Immature natural killer cell (primary cell): ENCODE measurements around the gene ABCC2. TPM values are rescaled to one million over a fixed set of nuclear protein-coding genes. Genes with fewer than 3 reads are reported as not detected.
A peak's percentile ranks its signal among the peaks of the same experiment; 100 is the strongest.
"Not testable (repeated sequence)": the region's sequence is repeated elsewhere in the genome, so short reads cannot be mapped to it uniquely, and the experiment has no call there.

ENCODE experiments used
- DNase-seq, 3 donors: peaks; one replicate each; pipeline ENCODE4 v3.0.0; 2022; ENCODE audit warnings: mixed read lengths in 1 of 3
- H3K27ac Mint-ChIP-seq, 6 donors: one replicate each; pipeline ENCODE4 v1.8.0; 2020; ENCODE audit warnings: mixed read lengths in 6 of 6, mild to moderate bottlenecking in 5 of 6, inconsistent platforms in 4 of 6, moderate library complexity in 3 of 6
- H3K27me3 Mint-ChIP-seq, 3 donors: one replicate each; pipeline ENCODE4 v1.8.0; 2020 to 2021; ENCODE audit warnings: low read depth in 3 of 3, mild to moderate bottlenecking in 3 of 3, mixed read lengths in 3 of 3, moderate library complexity in 3 of 3, inconsistent platforms in 1 of 3
- H3K36me3 Mint-ChIP-seq, 3 donors: one replicate each; pipeline ENCODE4 v1.8.0; 2020; ENCODE audit warnings: mixed read lengths in 3 of 3, inconsistent platforms in 2 of 3, mild to moderate bottlenecking in 2 of 3
- H3K4me1 Mint-ChIP-seq, 2 donors: one replicate each; pipeline ENCODE4 v1.8.0; 2020; ENCODE audit warnings: inconsistent platforms in 2 of 2, mild to moderate bottlenecking in 2 of 2, mixed read lengths in 2 of 2, moderate library complexity in 1 of 2
- H3K4me3 Mint-ChIP-seq, 5 donors: one replicate each; pipeline ENCODE4 v1.8.0; 2020; ENCODE audit warnings: mild to moderate bottlenecking in 5 of 5, mixed read lengths in 5 of 5, inconsistent platforms in 3 of 5, moderate library complexity in 3 of 5
- H3K9me3 Mint-ChIP-seq, 6 donors: one replicate each; pipeline ENCODE4 v1.8.0; 2020; ENCODE audit warnings: mild to moderate bottlenecking in 6 of 6, mixed read lengths in 6 of 6, inconsistent platforms in 4 of 6, moderate library complexity in 3 of 6
- polyA plus RNA-seq, 3 donors: library from polyadenylated mRNA; unstranded; fragments of 300-500 nt; fragmentation: Illumina TruSeq; gene quantifications; one replicate each; pipeline ENCODE4 v1.2.3, GENCODE V29; 2021

The ABCC2 gene
- polyA plus RNA-seq, 3 donors from 2014 or later = 0.48 TPM; not detected in 2

DNA sequence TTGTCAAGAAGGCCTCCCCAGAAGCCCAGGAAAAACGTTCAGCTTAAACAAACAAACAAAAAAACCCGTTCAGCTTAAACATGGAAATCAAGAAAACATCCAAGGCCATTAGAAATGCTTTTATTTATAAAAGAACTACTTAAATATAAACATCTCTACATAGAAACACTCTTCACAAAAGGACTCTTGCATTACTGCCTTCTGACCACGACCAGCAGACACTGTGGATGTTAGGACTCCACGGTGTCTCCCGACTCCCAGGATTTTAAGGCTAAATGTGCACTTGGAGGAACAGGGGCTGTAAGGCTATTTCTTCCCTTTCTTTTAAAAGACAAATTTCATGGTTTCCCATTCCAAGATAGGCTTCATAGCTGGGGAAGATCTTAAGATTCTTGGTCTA, 93.0 kb downstream of the ABCC2 start:
- Mint-ChIP-seq H3K9me3 (peaks cover 0 to 2% (median 0%) of the 10 kb centered on the region in 6 donors), H3K27me3 (peaks cover 0 to 9% (median 5%) of the 10 kb centered on the region in 3 donors), H3K4me1 (peaks cover under 1 to 9% of the 10 kb centered on the region in 2 donors), H3K36me3 (peaks cover 31 to 49% (median 43%) of the 10 kb centered on the region in 3 donors), H3K27ac (no peak overlapping the region), H3K4me3 (no peak overlapping the region)
- no peak for DNase-seq

DNA sequence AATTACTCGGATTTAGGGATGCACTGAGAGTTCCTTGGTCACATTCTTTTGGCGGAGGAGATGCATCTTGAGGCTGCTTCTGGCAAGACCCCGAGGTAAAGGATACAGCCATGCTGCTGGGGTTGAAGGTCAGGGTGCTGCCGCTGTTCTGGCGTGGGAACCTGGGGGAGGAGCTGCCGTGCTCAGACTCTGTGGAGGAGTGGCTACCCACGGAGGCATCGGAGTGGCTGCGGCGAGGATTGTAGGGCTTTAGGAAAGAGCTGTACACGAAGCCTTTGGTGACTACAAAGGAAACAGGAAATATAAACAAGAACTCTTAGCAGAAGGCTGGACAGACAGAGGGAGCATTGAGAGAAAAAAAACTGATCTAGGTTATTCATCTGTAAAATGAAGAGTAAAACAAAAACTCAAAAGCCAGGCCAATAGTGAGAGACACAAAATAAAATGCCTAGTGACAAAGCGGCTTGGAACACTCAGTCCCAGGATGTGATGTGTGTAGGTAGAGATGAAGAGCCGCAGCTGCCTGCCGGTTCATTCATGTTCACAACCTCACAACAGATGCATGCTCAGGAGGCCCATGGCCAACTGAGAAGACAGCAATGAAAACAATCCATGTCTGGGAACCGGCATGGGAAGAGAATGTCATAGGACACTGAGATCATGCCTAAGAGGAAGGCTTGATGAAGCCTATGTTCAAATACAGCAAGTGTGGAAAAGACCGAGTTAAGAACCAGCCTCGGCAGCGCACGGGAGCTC, 97.8 kb downstream of the ABCC2 start:
- Mint-ChIP-seq H3K36me3 (peaks cover 50 to 77% (median 52%) of the 10 kb centered on the region in 3 donors), H3K9me3 (no peaks in the 10 kb centered on the region), H3K4me3 (no peak overlapping the region), H3K27me3 (no peaks in the 10 kb centered on the region), H3K27ac (peak overlapping the region in 1 of 6 donors; percentile 18), H3K4me1 (no peaks in the 10 kb centered on the region)
- no peak for DNase-seq

DNA sequence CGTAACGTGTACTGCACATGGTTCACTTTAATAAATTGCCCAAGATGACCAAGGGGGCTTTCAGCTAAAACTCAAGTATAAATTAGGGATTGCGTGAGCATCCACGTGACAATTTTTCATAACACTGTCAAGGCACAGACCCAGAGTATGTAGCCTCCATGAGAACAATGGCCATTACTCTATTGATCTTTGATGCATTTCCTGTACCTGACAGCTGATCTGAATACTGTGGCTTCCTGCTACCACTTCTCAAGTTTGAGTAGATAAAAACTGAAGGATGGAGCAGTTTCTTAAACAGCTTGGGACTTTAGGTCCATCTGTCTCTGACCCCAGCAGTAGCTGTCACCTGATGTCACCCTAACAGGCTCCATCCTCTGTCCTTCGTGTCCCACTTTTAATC, 98.9 kb downstream of the ABCC2 start:
- H3K27ac Mint-ChIP-seq = no peak overlapping the region
- H3K9me3 Mint-ChIP-seq = no peaks in the 10 kb centered on the region
- H3K36me3 Mint-ChIP-seq = peaks cover 42 to 75% (median 42%) of the 10 kb centered on the region in 3 donors
- no peak for DNase-seq
- no peaks in the 10 kb centered on the region for H3K27me3 Mint-ChIP-seq
- H3K4me3 Mint-ChIP-seq = no peak overlapping the region
- H3K4me1 Mint-ChIP-seq = no peaks in the 10 kb centered on the region

DNA sequence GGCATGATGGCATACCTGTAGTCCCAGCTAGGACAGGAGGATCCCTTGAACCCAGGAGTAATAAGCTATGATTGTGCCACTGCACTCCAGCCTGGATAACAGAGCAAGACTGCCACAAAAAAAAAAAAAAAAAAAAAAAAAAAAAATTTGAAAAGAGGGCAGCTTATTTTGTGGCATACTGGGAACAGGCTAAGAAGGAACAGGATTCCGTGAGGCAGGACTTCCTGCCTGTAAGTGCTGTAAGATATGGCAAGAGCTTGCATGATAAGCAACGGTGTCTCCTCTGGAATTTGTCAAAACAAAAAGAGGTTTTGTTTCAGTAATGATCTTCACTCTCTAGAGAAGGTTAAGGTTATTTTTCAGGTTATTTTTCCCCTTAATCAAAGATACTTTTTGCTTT, 101.1 kb downstream of the ABCC2 start:
- no peak overlapping the region for H3K4me3 Mint-ChIP-seq
- no peaks in the 10 kb centered on the region for H3K4me1 Mint-ChIP-seq
- H3K36me3 Mint-ChIP-seq = peaks cover 32 to 77% (median 35%) of the 10 kb centered on the region in 3 donors
- no peaks in the 10 kb centered on the region for H3K27me3 Mint-ChIP-seq
- DNase-seq = no peak
- peak overlapping the region in 1 of 6 donors; percentile 58 for H3K27ac Mint-ChIP-seq
- no peaks in the 10 kb centered on the region for H3K9me3 Mint-ChIP-seq

DNA sequence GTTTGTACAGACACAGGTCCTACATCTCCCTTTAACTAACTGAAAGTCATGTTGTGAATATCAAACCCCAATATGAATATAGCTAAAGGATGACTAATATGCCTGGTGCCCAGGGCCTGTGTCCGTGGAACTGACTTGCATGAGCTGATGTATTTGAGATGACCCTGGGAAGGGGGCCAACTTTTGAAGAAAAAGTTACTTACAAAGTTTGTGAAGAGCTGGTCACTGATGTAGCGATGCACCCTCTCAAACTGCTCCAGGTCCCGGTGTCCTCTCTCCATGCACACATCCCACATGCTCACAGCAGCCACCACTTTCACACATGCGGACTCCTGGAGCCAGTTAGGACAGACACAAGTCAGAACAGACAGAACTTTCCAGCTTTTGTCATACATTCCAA, 106.2 kb downstream of the ABCC2 start:
- DNase-seq = no peak
- no peaks in the 10 kb centered on the region for H3K4me1 Mint-ChIP-seq
- H3K27ac Mint-ChIP-seq = no peak overlapping the region
- H3K27me3 Mint-ChIP-seq = peaks cover 0 to 4% (median 0%) of the 10 kb centered on the region in 3 donors
- H3K4me3 Mint-ChIP-seq = no peak overlapping the region
- H3K36me3 Mint-ChIP-seq = peaks cover 16 to 55% (median 20%) of the 10 kb centered on the region in 3 donors
- H3K9me3 Mint-ChIP-seq = no peaks in the 10 kb centered on the region

DNA sequence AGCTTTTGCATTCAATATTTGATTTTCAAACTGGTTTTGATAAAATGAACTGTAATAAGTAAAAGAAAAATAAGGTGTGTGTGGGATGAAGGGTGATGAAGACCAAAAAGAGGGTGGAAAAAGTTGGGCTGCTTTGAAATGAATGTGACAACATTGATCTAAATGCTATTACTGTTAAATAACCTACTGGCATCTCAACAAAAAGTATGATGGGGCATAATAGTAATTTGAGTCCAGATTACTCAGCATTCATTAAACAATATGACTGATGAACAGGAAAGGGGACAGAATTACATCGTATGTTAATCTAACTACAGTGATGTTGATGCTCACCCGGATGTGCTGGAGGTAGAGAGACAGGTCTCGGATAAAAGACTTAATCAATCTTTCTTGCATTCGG, 112.2 kb downstream of the ABCC2 start:
- H3K36me3 Mint-ChIP-seq = peaks cover 39 to 58% (median 41%) of the 10 kb centered on the region in 3 donors

DNA sequence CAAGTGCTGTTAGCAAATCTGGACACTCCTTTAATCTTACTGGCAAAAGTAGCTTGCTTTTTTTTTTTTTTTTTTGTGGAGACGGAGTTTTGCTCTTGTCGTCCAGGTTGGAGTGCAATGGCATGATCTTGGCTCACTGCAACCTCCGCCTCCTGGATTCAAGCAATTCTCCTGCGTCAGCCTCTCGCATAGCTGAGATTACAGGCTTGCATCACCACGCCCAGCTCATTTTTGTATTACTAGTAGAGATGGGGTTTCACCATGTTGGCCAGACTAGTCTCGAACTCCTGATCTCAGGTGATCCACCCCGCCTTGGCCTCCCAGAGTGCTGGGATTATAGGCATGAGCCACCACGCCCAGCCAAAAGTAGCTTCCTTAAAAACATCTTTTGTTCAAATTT, 112.6 kb downstream of the ABCC2 start:
- H3K36me3 Mint-ChIP-seq = peaks cover 41 to 62% (median 43%) of the 10 kb centered on the region in 3 donors
- not testable (repeated sequence) for H3K4me3 Mint-ChIP-seq, H3K4me1 Mint-ChIP-seq, H3K27me3 Mint-ChIP-seq, H3K9me3 Mint-ChIP-seq, DNase-seq, H3K27ac Mint-ChIP-seq

More for the DNA sequence above, 112.2 kb downstream of the ABCC2 start:
- H3K9me3 Mint-ChIP-seq = no peaks in the 10 kb centered on the region
- H3K4me1 Mint-ChIP-seq = no peaks in the 10 kb centered on the region
- no peak for DNase-seq
- peaks cover 0 to 5% (median 0%) of the 10 kb centered on the region in 3 donors for H3K27me3 Mint-ChIP-seq
- H3K4me3 Mint-ChIP-seq = no peak overlapping the region
- H3K27ac Mint-ChIP-seq = peak overlapping the region in 1 of 6 donors; percentile 4

DNA sequence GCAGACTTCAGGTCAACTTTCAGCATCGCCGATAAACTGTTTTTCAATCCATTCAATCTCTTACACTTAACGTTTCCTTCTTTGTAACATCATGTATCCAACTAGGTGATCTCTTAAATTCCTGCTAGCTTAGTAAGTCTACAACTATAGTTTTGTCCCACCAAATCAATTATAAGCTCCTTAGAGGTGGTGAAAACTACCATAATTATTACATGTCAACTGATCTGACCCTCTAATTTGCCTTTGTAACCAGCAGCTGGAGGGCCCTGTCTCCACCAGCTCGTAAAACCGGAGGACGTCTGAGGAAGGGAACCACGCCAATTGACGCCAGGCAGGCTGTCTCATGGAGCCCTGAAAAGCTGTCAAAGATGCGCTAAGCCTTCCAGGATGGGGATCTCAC, 113.4 kb downstream of the ABCC2 start:
- DNase-seq = no peak
- Mint-ChIP-seq H3K9me3 (no peaks in the 10 kb centered on the region), H3K4me3 (no peak overlapping the region), H3K27ac (no peak overlapping the region), H3K27me3 (peaks cover 0 to 2% (median 0%) of the 10 kb centered on the region in 3 donors), H3K4me1 (no peaks in the 10 kb centered on the region), H3K36me3 (peaks cover 37 to 62% (median 40%) of the 10 kb centered on the region in 3 donors)

Other genes with a start within 250 kb of the ABCC2 start
- gene NKX2-3, start 249.7 kb upstream of the ABCC2 start, polyA plus RNA-seq = not detected
- 10 to 100 TPM; 12.5 to 21.0 (median 13.2) TPM for gene SLC25A28, start 162.2 kb upstream of the ABCC2 start, polyA plus RNA-seq
- 1 to 10 TPM in 2 of 3 donors, under 1 TPM in 1; 0.76 to 2.8 (median 1.4) TPM for gene ENTPD7, start 123.1 kb upstream of the ABCC2 start, polyA plus RNA-seq
- 10 to 100 TPM; 23.1 to 32.6 (median 29.6) TPM for gene COX15, start 50.5 kb upstream of the ABCC2 start, polyA plus RNA-seq
- gene CUTC, start 50.4 kb upstream of the ABCC2 start, polyA plus RNA-seq = 100 to 1,000 TPM in 1 of 3 donors, 10 to 100 TPM in 2; 57.2 to 105 (median 60.4) TPM
- gene DNMBP, start 227.3 kb downstream of the ABCC2 start, polyA plus RNA-seq = 1 to 10 TPM in 1 of 3 donors, under 1 TPM in 1, not detected in 1; 0.41 to 2.8 TPM